Stomach (tissue), 4 donors: ENCODE results near the gene BCL6B.
"Not testable (repeated sequence)": the region's sequence is repeated elsewhere in the genome, so short reads cannot be mapped to it uniquely, and the experiment has no call there.

ENCODE experiments used
- EP300 ChIP-seq: sonication (generic); formaldehyde crosslinking; IDR thresholded peaks from one replicate; pipeline ENCODE4 v1.6.1; 2017; ENCODE audit warnings: antibody characterized with exemption
- POLR2A ChIP-seq, 4 donors: fragments of 450-650 bp; IDR thresholded peaks; one replicate each; pipeline ENCODE4 v1.6.1; 2016; ENCODE audit warnings: antibody characterized with exemption in 4 of 4, control low read depth in 2 of 4, mild to moderate bottlenecking in 1 of 4, moderate library complexity in 1 of 4
- POLR2AphosphoS5 ChIP-seq, 3 donors: sonication (generic); formaldehyde crosslinking; IDR thresholded peaks; one replicate each; pipeline ENCODE4 v1.6.1; 2016; ENCODE audit warnings: antibody characterized with exemption in 3 of 3
- TF ChIP-seq, protein P1 (sequence below), 7 experiments: fragments of 450-650 bp in 4 of 7; fragments of 200-600 bp in 3 of 7; sonication (generic) in 3 of 7; IDR thresholded peaks; one replicate each; pipeline ENCODE4 v1.5.1; 2016 to 2019; ENCODE audit warnings: antibody characterized with exemption in 7 of 7, control low read depth in 2 of 7, mild to moderate bottlenecking in 1 of 7

GRCh38 chr17:7050583-7050982, 27.7 kb downstream of the BCL6B start:
- TF ChIP-seq, protein P1, sequence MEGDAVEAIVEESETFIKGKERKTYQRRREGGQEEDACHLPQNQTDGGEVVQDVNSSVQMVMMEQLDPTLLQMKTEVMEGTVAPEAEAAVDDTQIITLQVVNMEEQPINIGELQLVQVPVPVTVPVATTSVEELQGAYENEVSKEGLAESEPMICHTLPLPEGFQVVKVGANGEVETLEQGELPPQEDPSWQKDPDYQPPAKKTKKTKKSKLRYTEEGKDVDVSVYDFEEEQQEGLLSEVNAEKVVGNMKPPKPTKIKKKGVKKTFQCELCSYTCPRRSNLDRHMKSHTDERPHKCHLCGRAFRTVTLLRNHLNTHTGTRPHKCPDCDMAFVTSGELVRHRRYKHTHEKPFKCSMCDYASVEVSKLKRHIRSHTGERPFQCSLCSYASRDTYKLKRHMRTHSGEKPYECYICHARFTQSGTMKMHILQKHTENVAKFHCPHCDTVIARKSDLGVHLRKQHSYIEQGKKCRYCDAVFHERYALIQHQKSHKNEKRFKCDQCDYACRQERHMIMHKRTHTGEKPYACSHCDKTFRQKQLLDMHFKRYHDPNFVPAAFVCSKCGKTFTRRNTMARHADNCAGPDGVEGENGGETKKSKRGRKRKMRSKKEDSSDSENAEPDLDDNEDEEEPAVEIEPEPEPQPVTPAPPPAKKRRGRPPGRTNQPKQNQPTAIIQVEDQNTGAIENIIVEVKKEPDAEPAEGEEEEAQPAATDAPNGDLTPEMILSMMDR (IDR thresholded peaks at IDR 0.05) = not testable (repeated sequence)
- TF ChIP-seq POLR2A (IDR thresholded peaks at IDR 0.05); EP300; POLR2AphosphoS5 (IDR thresholded peaks at IDR 0.05): not testable (repeated sequence)
